22Rv1 (cell line): ENCODE measurements around the gene DACH1.

ENCODE experiments used
- H3K27ac ChIP-seq: fragments of 450-650 bp; 2 replicates; pipeline ENCODE4 v1.5.1; 2017
- CTCF ChIP-seq: fragments of 450-650 bp; IDR thresholded peaks from 2 replicates; pipeline ENCODE4 v1.5.1; 2017; ENCODE audit warnings: mild to moderate bottlenecking
- ZFX ChIP-seq: fragments of 450-650 bp; IDR thresholded peaks from 2 replicates; pipeline ENCODE4 v1.6.1; 2017; ENCODE audit warnings: antibody characterized with exemption, borderline replicate concordance

DACH1 gene

GRCh38 chr13:71483733-71484132 lies 383.3 kb downstream of the DACH1 start:
- no peak overlapping the region for H3K27ac ChIP-seq
- TF ChIP-seq CTCF (no peak), ZFX (no peak)

GRCh38 chr13:71481501-71481900 lies 385.5 kb downstream of the DACH1 start:
- H3K27ac ChIP-seq, result no peak overlapping the region
- no peak for TF ChIP-seq ZFX
- TF ChIP-seq CTCF, result no peak

- TF ChIP-seq CTCF (no peak), ZFX (no peak)
- H3K27ac ChIP-seq, result no peak overlapping the region
Measured at GRCh38 chr13:71481046-71481445, 386.0 kb downstream of the DACH1 start.

GRCh38 chr13:71477735-71478134 lies 389.3 kb downstream of the DACH1 start:
- H3K27ac ChIP-seq, result no peak overlapping the region
- TF ChIP-seq ZFX, result no peak
- TF ChIP-seq CTCF, result peak; percentile 70

GRCh38 chr13:71474936-71475335 lies 392.1 kb downstream of the DACH1 start:
- H3K27ac ChIP-seq, result no peak overlapping the region
- no peak for TF ChIP-seq ZFX
- TF ChIP-seq CTCF, result no peak

GRCh38 chr13:71469626-71470025 lies 397.4 kb downstream of the DACH1 start:
- no peak for TF ChIP-seq ZFX
- TF ChIP-seq CTCF, result no peak
- H3K27ac ChIP-seq, result no peak overlapping the region

GRCh38 chr13:71464686-71465085 lies 402.3 kb downstream of the DACH1 start:
- TF ChIP-seq ZFX, result no peak
- no peak for TF ChIP-seq CTCF
- H3K27ac ChIP-seq, result no peak overlapping the region
